Endothelial cell of umbilical vein (primary cell): ENCODE measurements around the gene CD151. TPM values are rescaled to one million over a fixed set of nuclear protein-coding genes. Genes with fewer than 3 reads are reported as not detected.

Experiments
- BruUV-seq: library from RNA; stranded (reverse); fragments of 400-500 nt; replicated peaks from 2 replicates; lab custom pipeline; 2021; lab: Mats Ljungman, UMichigan
- CTCF ChIA-PET: fragments of 300-600, 350-600 bp; sonication (Branson Sonifier 250); formaldehyde crosslinking; loops from one replicate; lab custom pipeline; 2021; ENCODE audit warnings: antibody characterized with exemption, inconsistent platforms; lab: Charles Lee
- POLR2A ChIA-PET: fragments of 300-600, 350-600 bp; sonication (Branson Sonifier 250); formaldehyde crosslinking; loops from one replicate; lab custom pipeline; 2021; ENCODE audit warnings: antibody characterized with exemption, inconsistent platforms; lab: Charles Lee
- DNase-seq: peaks from one replicate; pipeline ENCODE4 v3.0.0-alpha.2; 2011; ENCODE audit warnings: low read depth, low spot score
- FAIRE-seq: peaks from 2 replicates; lab custom pipeline; 2011; peaks lifted over from hg19 to GRCh38; lab: Jason Lieb, UNC
- H2AFZ ChIP-seq: 2 replicates; pipeline ENCODE4 v1.6.0; 2012; ENCODE audit warnings: low read depth, low read length, control low read depth, inconsistent platforms
- H3K27ac ChIP-seq: 2 replicates; pipeline ENCODE4 v1.5.1; 2011; ENCODE audit warnings: low read depth, mild to moderate bottlenecking, control low read depth, low read length, moderate library complexity; ENCODE audit not compliant: insufficient read depth
- H3K27me3 ChIP-seq, 2 experiments: 2 replicates each; pipeline versions ENCODE4 v1.6.0 to v1.6.1; 2011; ENCODE audit warnings: low read length in 2 of 2, mixed read lengths in 1 of 2; ENCODE audit not compliant: control insufficient read depth in 2 of 2, insufficient read depth in 2 of 2
- H3K36me3 ChIP-seq, 2 experiments: 2 replicates in 1 of 2; 3 replicates in 1 of 2; pipeline ENCODE4 v1.5.1; 2011; ENCODE audit warnings: low read length in 2 of 2, mild to moderate bottlenecking in 1 of 2, moderate library complexity in 1 of 2; ENCODE audit not compliant: control insufficient read depth in 2 of 2, insufficient read depth in 2 of 2; ENCODE audit errors: extremely low read depth in 1 of 2
- H3K4me1 ChIP-seq: 3 replicates; pipeline ENCODE4 v1.5.1; 2011; ENCODE audit warnings: mild to moderate bottlenecking, low read length; ENCODE audit not compliant: control insufficient read depth, insufficient read depth; ENCODE audit errors: extremely low read depth
- H3K4me2 ChIP-seq: 2 replicates; pipeline ENCODE4 v1.6.1; 2011; ENCODE audit warnings: low read length, control low read depth, mixed read lengths; ENCODE audit not compliant: insufficient read depth
- H3K4me3 ChIP-seq, 3 experiments: fragments of 200-600 bp in 1 of 3; sonication (generic), shearing (Covaris generic) in 1 of 3; replicated peaks in 1 of 3; 2 replicates each; pipeline ENCODE4 v1.5.1; 2011 to 2016; ENCODE audit warnings: control low read depth in 3 of 3, low read length in 3 of 3, mild to moderate bottlenecking in 2 of 3, inconsistent platforms in 1 of 3, low read depth in 1 of 3, moderate library complexity in 1 of 3; ENCODE audit not compliant: insufficient read depth in 1 of 3
- H3K79me2 ChIP-seq: 2 replicates; pipeline ENCODE4 v1.6.0; 2012; ENCODE audit warnings: low read length, inconsistent platforms; ENCODE audit not compliant: control insufficient read depth, insufficient read depth
- H3K9ac ChIP-seq: replicated peaks from 2 replicates; pipeline ENCODE3; 2011; ENCODE audit warnings: low read length, control low read depth; ENCODE audit not compliant: insufficient read depth; ENCODE audit errors: extremely low read depth
- H3K9me1 ChIP-seq: replicated peaks from 3 replicates; pipeline ENCODE4 v1.6.0; 2011; ENCODE audit warnings: mild to moderate bottlenecking, low read length; ENCODE audit not compliant: control insufficient read depth, insufficient read depth; ENCODE audit errors: extremely low read depth
- H3K9me3 ChIP-seq: replicated peaks from 2 replicates; pipeline ENCODE4 v1.5.1; 2012; ENCODE audit warnings: low read length, inconsistent platforms; ENCODE audit not compliant: control insufficient read depth, insufficient read depth
- H4K20me1 ChIP-seq: replicated peaks from 2 replicates; pipeline ENCODE3; 2011; ENCODE audit warnings: mild to moderate bottlenecking, low read length; ENCODE audit not compliant: control insufficient read depth, insufficient read depth; ENCODE audit errors: extremely low read depth
- CTCF ChIP-seq, 2 donors: IDR thresholded peaks; 1 replicate in 1 of 2; 2 replicates in 1 of 2; pipeline ENCODE4 v1.5.1; 2011; ENCODE audit warnings: low read length in 2 of 2, mild to moderate bottlenecking in 2 of 2, moderate library complexity in 2 of 2, control low read depth in 1 of 2, inconsistent platforms in 1 of 2, low read depth in 1 of 2; ENCODE audit not compliant: insufficient read depth in 1 of 2; ENCODE audit errors: extremely low read depth in 1 of 2
- EZH2 ChIP-seq: IDR thresholded peaks from 2 replicates; pipeline ENCODE4 v1.6.1; 2012; ENCODE audit warnings: borderline replicate concordance, low read depth, mild to moderate bottlenecking, moderate library complexity, low read length, inconsistent platforms; ENCODE audit not compliant: severe bottlenecking
- FOS ChIP-seq: IDR thresholded peaks from 2 replicates; pipeline ENCODE4 v1.6.1; 2011; ENCODE audit warnings: mild to moderate bottlenecking, low read length, moderate library complexity, borderline replicate concordance; ENCODE audit not compliant: insufficient read depth
- GATA2 ChIP-seq: IDR thresholded peaks from 2 replicates; pipeline ENCODE4 v1.7.0; 2011; ENCODE audit warnings: low read depth, mild to moderate bottlenecking, moderate library complexity, mixed read lengths, low read length; ENCODE audit not compliant: insufficient read length, insufficient read depth
- JUN ChIP-seq: IDR thresholded peaks from 2 replicates; pipeline ENCODE4 v1.6.1; 2011; ENCODE audit warnings: borderline replicate concordance, low read depth; ENCODE audit not compliant: insufficient read length, insufficient read depth
- MAX ChIP-seq: IDR thresholded peaks from 2 replicates; pipeline ENCODE4 v1.6.1; 2011; ENCODE audit not compliant: insufficient read depth, insufficient read length
- MYC ChIP-seq: IDR thresholded peaks from one replicate; pipeline ENCODE4 v1.6.1; 2011; ENCODE audit warnings: mild to moderate bottlenecking, low read depth, low read length
- POLR2A ChIP-seq: IDR thresholded peaks from 2 replicates; pipeline ENCODE4 v1.6.1; 2012; ENCODE audit warnings: low read depth, mild to moderate bottlenecking, control low read depth, low read length
- POLR2AphosphoS5 ChIP-seq: IDR thresholded peaks from 2 replicates; pipeline ENCODE4 v1.6.1; 2012; ENCODE audit warnings: low read depth, mild to moderate bottlenecking, control low read depth, low read length, moderate library complexity; ENCODE audit not compliant: insufficient read depth
- dilution Hi-C: fragments of 300-500 bp; cut with MboI; formaldehyde crosslinking; loops from one replicate; pipeline ENCODE4 v1.15.0; 2019; ENCODE audit warnings: low sequenced_read_pairs; ENCODE audit not compliant: extremely low pct_ligation_motif_present
- intact Hi-C: fragments of 100-400 bp; cut with micrococcal nuclease; formaldehyde crosslinking; loops from one replicate; pipeline ENCODE4 v1.10.0; 2022
- polyA plus RNA-seq, 4 experiments: library from polyadenylated mRNA; depleted of rRNA in 3 of 4; stranded (reverse) in 3 of 4; unstranded in 1 of 4; fragments of >200 nt; gene quantifications; 2 replicates each; pipeline versions ENCODE4 v1.2.1 to v1.2.3, GENCODE V29; 2011 to 2012; ENCODE audit warnings: missing spikeins in 1 of 4
- total RNA-seq: library from RNA; stranded (reverse); gene quantifications from 2 replicates; pipeline ENCODE4 v1.2.3, GENCODE V29; 2021

CD151 gene
- total and polyA plus RNA-seq, 2 donors (not counting 3 experiments of a cell fraction or from before 2014, with no cell fraction given), result 515 to 1,090 TPM

GRCh38 chr11:791658-792534, 40.9 kb upstream of the CD151 start:
- intact Hi-C loops (no loop called here), dilution Hi-C loops (no loop called here)
- no peaks in the 10 kb centered on the region for H3K27me3 ChIP-seq
- peaks cover 11% of the 10 kb centered on the region for H3K79me2 ChIP-seq
- TF ChIP-seq EZH2, result no peak
- no peak for TF ChIP-seq GATA2
- TF ChIP-seq POLR2AphosphoS5, result no peak
- TF ChIP-seq JUN, result no peak
- TF ChIP-seq CTCF (IDR thresholded peaks at IDR 0.05; ENCODE audit: extremely low read depth in 1 of 2, insufficient read depth in 1 of 2, low read depth in 1 of 2, low read length in 2 of 2), result no peak
- TF ChIP-seq MAX, result no peak
- no peak for TF ChIP-seq POLR2A
- TF ChIP-seq FOS, result no peak
- no peak for TF ChIP-seq MYC
- H3K4me3 ChIP-seq, result no peak overlapping the region
- no peaks in the 10 kb centered on the region for H3K9me1 ChIP-seq
- no peak overlapping the region for H3K9ac ChIP-seq
- no peak for FAIRE-seq
- POLR2A ChIA-PET, result no interaction called here
- H3K4me1 ChIP-seq, result peaks cover 11% of the 10 kb centered on the region
- H3K9me3 ChIP-seq, result no peaks in the 10 kb centered on the region
- no TSS peak for BruUV-seq
- DNase-seq, result no peak
- no peaks in the 10 kb centered on the region for H3K36me3 ChIP-seq
- H2AFZ ChIP-seq, result no peak overlapping the region
- no peak overlapping the region for H3K27ac ChIP-seq
- H3K4me2 ChIP-seq, result no peak overlapping the region
- CTCF ChIA-PET, result no interaction called here
- no peaks in the 10 kb centered on the region for H4K20me1 ChIP-seq
